Liver (tissue), 9 donors: Measurements from ENCODE around the gene WDR62. TPM values are rescaled to one million over a fixed set of nuclear protein-coding genes. Genes with fewer than 3 reads are reported as not detected.

Experiments used
- DNase-seq: peaks from one replicate; pipeline ENCODE4 v3.0.0-alpha.2; 2017; ENCODE audit warnings: low spot score
- H3K27ac ChIP-seq, 2 donors: one replicate each; pipeline ENCODE4 v1.7.0; 2013; ENCODE audit warnings: inconsistent platforms in 2 of 2, low read length in 2 of 2, control low read depth in 1 of 2, low read depth in 1 of 2, mild to moderate bottlenecking in 1 of 2
- H3K27me3 ChIP-seq, 4 donors: one replicate each; pipeline versions ENCODE4 v1.6.1 to v1.7.0; 2013; ENCODE audit warnings: low read length in 3 of 4, inconsistent platforms in 1 of 4, mild to moderate bottlenecking in 1 of 4, moderate library complexity in 1 of 4; ENCODE audit not compliant: control insufficient read depth in 4 of 4, insufficient read depth in 4 of 4
- H3K36me3 ChIP-seq, 4 donors: one replicate each; pipeline versions ENCODE4 v1.6.1 to v1.7.0; 2013; ENCODE audit warnings: low read length in 3 of 4, mild to moderate bottlenecking in 3 of 4, low read depth in 1 of 4, moderate library complexity in 1 of 4; ENCODE audit not compliant: control insufficient read depth in 4 of 4, insufficient read depth in 3 of 4
- H3K4me1 ChIP-seq, 4 donors: one replicate each; pipeline versions ENCODE4 v1.6.1 to v1.7.0; 2013; ENCODE audit warnings: low read length in 3 of 4, mild to moderate bottlenecking in 3 of 4, moderate library complexity in 1 of 4; ENCODE audit not compliant: control insufficient read depth in 4 of 4, insufficient read depth in 4 of 4
- H3K4me3 ChIP-seq, 3 donors: one replicate each; pipeline versions ENCODE4 v1.6.1 to v1.7.0; 2013; ENCODE audit warnings: low read length in 3 of 3, control low read depth in 1 of 3, low read depth in 1 of 3, mild to moderate bottlenecking in 1 of 3
- H3K9ac ChIP-seq, 2 donors: one replicate each; pipeline ENCODE4 v1.7.0; 2013; ENCODE audit warnings: low read length in 2 of 2, mild to moderate bottlenecking in 2 of 2, moderate library complexity in 2 of 2, control low read depth in 1 of 2, low read depth in 1 of 2
- H3K9me3 ChIP-seq, 4 donors: one replicate each; pipeline versions ENCODE4 v1.6.1 to v1.7.0; 2013; ENCODE audit warnings: low read length in 3 of 4; ENCODE audit not compliant: control insufficient read depth in 4 of 4
- EGR1 ChIP-seq, 2 donors: IDR thresholded peaks; 2 replicates each; pipeline ENCODE4 v1.6.1; 2016 to 2018; ENCODE audit warnings: antibody characterized with exemption in 2 of 2, low read depth in 2 of 2
- FOXA1 ChIP-seq: IDR thresholded peaks from 2 replicates; pipeline ENCODE4 v1.6.1; 2016; ENCODE audit warnings: antibody characterized with exemption
- FOXA2 ChIP-seq: IDR thresholded peaks from 2 replicates; pipeline ENCODE4 v1.6.1; 2016; ENCODE audit warnings: antibody characterized with exemption
- GABPA ChIP-seq, 2 donors: IDR thresholded peaks in 1 of 2; conservative IDR thresholded peaks in 1 of 2; 2 replicates each; pipeline ENCODE4 v1.6.1; 2016; ENCODE audit warnings: antibody characterized with exemption in 2 of 2, mild to moderate bottlenecking in 1 of 2, moderate library complexity in 1 of 2
- HNF4A ChIP-seq, 2 donors: conservative IDR thresholded peaks; 2 replicates each; pipeline ENCODE4 v1.6.1; 2016; ENCODE audit warnings: antibody characterized with exemption in 2 of 2, mild to moderate bottlenecking in 2 of 2
- HNF4G ChIP-seq: IDR thresholded peaks from 2 replicates; pipeline ENCODE4 v1.6.1; 2016; ENCODE audit warnings: antibody characterized with exemption
- JUND ChIP-seq, 2 donors: IDR thresholded peaks; 2 replicates each; pipeline ENCODE4 v1.6.1; 2016; ENCODE audit warnings: antibody characterized with exemption in 2 of 2
- NR2F2 ChIP-seq: IDR thresholded peaks from 2 replicates; pipeline ENCODE4 v1.6.1; 2016; ENCODE audit warnings: antibody characterized with exemption
- RAD21 ChIP-seq, 2 donors: IDR thresholded peaks; 2 replicates each; pipeline ENCODE4 v1.6.1; 2016; ENCODE audit warnings: antibody characterized with exemption in 2 of 2, mild to moderate bottlenecking in 2 of 2
- RXRA ChIP-seq, 2 donors: IDR thresholded peaks; 2 replicates each; pipeline ENCODE4 v1.6.1; 2017 to 2018; ENCODE audit warnings: antibody characterized with exemption in 2 of 2, mild to moderate bottlenecking in 1 of 2
- SP1 ChIP-seq: IDR thresholded peaks from 2 replicates; pipeline ENCODE4 v1.6.1; 2018; ENCODE audit warnings: antibody characterized with exemption, mild to moderate bottlenecking
- TAF1 ChIP-seq: conservative IDR thresholded peaks from 2 replicates; pipeline ENCODE4 v1.6.1; 2016; ENCODE audit warnings: antibody characterized with exemption, mild to moderate bottlenecking
- YY1 ChIP-seq: IDR thresholded peaks from 2 replicates; pipeline ENCODE4 v1.6.1; 2016; ENCODE audit warnings: antibody characterized with exemption, mild to moderate bottlenecking
- WGBS: extraction: QIAGEN DNeasy Blood & Tissue Kit; methylation state at CpG from one replicate; pipeline ENCODE4 v1.1.7; 2013; 5-methylcytosine and 5-hydroxymethylcytosine counted together
- polyA plus RNA-seq, 2 donors: library from polyadenylated mRNA; stranded (reverse) in 1 of 2; unstranded in 1 of 2; fragments of 200-250 nt in 1 of 2; fragments of >200 nt in 1 of 2; fragmentation: Nextera tagmentation in 1 of 2; extraction: Ambion mirVana in 1 of 2; gene quantifications; one replicate each; pipeline versions ENCODE4 v1.2.1 to v1.2.3, GENCODE V29; 2013 to 2015
- total RNA-seq, 2 donors: library from RNA; depleted of rRNA; stranded (reverse); fragments of >200 nt; gene quantifications; one replicate each; pipeline ENCODE4 v1.2.3, GENCODE V29; 2014
- TF ChIP-seq, protein P1 (sequence below): IDR thresholded peaks from 2 replicates; pipeline ENCODE4 v1.6.1; 2016; ENCODE audit warnings: antibody characterized with exemption
- TF ChIP-seq, protein P2 (sequence below): IDR thresholded peaks from 2 replicates; pipeline ENCODE4 v1.6.1; 2016; ENCODE audit warnings: antibody characterized with exemption
- TF ChIP-seq, protein P3 (sequence below): IDR thresholded peaks from 2 replicates; pipeline ENCODE4 v1.6.1; 2016; ENCODE audit warnings: antibody characterized with exemption, mild to moderate bottlenecking
- TF ChIP-seq, protein P4 (sequence below): fragments of 150-350 bp; IDR thresholded peaks from 2 replicates; pipeline ENCODE4 v1.5.1; 2017; ENCODE audit warnings: improper control_type of control experiment, low read depth, low read length; ENCODE audit not compliant: missing input control
- TF ChIP-seq, protein P5 (sequence below): IDR thresholded peaks from 2 replicates; pipeline ENCODE4 v1.6.1; 2016; ENCODE audit warnings: antibody characterized with exemption
- donor health status: healthy.
- donor health status: healthy.
- donor health status: healthy.
- donor health status: healthy.
- donor health status: healthy.

WDR62 gene
- total and polyA plus RNA-seq, 4 donors: 0.26 to 6.6 (median 0.71) TPM

DNA sequence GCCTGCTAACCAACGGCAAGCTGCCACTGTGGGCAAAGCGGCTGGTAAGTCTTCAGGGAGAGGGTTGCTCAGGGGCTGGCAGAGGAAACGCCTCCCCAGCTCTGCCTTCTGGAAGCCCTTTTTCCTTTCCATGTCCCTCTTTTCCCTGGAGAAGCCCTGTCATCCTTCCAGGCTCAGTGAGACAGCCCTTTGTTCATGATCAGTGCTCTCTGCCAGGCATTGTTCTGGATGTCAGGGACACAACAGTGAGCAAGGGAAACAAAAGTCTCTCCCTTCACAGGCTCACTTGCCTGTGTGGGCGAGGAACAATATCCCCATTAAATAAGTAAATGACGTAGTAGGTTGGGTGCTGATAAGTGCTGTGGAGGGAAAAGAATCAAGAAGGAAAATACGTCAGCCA is 42.3 kb downstream of the WDR62 start:
- Histone ChIP-seq H3K27me3 (no peaks in the 10 kb centered on the region), H3K4me1 (no peaks in the 10 kb centered on the region), H3K9me3 (no peaks in the 10 kb centered on the region), H3K4me3 (no peak overlapping the region), H3K9ac (no peak overlapping the region), H3K36me3 (no peaks in the 10 kb centered on the region), H3K27ac (no peak overlapping the region)
- TF ChIP-seq RXRA (IDR thresholded peaks at IDR 0.05) (no peak), NR2F2 (no peak), HNF4A (conservative IDR thresholded peaks at IDR 0.05) (no peak), JUND (IDR thresholded peaks at IDR 0.05) (no peak), SP1 (no peak), GABPA (IDR thresholded peaks at IDR 0.05 in 1 of 2, conservative IDR thresholded peaks at IDR 0.05 in 1 of 2) (no peak), HNF4G (no peak), FOXA2 (no peak), RAD21 (IDR thresholded peaks at IDR 0.05) (no peak), FOXA1 (no peak), YY1 (no peak), TAF1 (no peak), EGR1 (IDR thresholded peaks at IDR 0.05; ENCODE audit: low read depth in 2 of 2) (no peak)
- TF ChIP-seq, protein P1, sequence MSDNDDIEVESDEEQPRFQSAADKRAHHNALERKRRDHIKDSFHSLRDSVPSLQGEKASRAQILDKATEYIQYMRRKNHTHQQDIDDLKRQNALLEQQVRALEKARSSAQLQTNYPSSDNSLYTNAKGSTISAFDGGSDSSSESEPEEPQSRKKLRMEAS: no peak
- TF ChIP-seq, protein P2, sequence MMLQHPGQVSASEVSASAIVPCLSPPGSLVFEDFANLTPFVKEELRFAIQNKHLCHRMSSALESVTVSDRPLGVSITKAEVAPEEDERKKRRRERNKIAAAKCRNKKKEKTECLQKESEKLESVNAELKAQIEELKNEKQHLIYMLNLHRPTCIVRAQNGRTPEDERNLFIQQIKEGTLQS: no peak
- TF ChIP-seq, protein P3, sequence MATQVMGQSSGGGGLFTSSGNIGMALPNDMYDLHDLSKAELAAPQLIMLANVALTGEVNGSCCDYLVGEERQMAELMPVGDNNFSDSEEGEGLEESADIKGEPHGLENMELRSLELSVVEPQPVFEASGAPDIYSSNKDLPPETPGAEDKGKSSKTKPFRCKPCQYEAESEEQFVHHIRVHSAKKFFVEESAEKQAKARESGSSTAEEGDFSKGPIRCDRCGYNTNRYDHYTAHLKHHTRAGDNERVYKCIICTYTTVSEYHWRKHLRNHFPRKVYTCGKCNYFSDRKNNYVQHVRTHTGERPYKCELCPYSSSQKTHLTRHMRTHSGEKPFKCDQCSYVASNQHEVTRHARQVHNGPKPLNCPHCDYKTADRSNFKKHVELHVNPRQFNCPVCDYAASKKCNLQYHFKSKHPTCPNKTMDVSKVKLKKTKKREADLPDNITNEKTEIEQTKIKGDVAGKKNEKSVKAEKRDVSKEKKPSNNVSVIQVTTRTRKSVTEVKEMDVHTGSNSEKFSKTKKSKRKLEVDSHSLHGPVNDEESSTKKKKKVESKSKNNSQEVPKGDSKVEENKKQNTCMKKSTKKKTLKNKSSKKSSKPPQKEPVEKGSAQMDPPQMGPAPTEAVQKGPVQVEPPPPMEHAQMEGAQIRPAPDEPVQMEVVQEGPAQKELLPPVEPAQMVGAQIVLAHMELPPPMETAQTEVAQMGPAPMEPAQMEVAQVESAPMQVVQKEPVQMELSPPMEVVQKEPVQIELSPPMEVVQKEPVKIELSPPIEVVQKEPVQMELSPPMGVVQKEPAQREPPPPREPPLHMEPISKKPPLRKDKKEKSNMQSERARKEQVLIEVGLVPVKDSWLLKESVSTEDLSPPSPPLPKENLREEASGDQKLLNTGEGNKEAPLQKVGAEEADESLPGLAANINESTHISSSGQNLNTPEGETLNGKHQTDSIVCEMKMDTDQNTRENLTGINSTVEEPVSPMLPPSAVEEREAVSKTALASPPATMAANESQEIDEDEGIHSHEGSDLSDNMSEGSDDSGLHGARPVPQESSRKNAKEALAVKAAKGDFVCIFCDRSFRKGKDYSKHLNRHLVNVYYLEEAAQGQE: no peak
- TF ChIP-seq, protein P4, sequence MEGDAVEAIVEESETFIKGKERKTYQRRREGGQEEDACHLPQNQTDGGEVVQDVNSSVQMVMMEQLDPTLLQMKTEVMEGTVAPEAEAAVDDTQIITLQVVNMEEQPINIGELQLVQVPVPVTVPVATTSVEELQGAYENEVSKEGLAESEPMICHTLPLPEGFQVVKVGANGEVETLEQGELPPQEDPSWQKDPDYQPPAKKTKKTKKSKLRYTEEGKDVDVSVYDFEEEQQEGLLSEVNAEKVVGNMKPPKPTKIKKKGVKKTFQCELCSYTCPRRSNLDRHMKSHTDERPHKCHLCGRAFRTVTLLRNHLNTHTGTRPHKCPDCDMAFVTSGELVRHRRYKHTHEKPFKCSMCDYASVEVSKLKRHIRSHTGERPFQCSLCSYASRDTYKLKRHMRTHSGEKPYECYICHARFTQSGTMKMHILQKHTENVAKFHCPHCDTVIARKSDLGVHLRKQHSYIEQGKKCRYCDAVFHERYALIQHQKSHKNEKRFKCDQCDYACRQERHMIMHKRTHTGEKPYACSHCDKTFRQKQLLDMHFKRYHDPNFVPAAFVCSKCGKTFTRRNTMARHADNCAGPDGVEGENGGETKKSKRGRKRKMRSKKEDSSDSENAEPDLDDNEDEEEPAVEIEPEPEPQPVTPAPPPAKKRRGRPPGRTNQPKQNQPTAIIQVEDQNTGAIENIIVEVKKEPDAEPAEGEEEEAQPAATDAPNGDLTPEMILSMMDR: no peak
- TF ChIP-seq, protein P5, sequence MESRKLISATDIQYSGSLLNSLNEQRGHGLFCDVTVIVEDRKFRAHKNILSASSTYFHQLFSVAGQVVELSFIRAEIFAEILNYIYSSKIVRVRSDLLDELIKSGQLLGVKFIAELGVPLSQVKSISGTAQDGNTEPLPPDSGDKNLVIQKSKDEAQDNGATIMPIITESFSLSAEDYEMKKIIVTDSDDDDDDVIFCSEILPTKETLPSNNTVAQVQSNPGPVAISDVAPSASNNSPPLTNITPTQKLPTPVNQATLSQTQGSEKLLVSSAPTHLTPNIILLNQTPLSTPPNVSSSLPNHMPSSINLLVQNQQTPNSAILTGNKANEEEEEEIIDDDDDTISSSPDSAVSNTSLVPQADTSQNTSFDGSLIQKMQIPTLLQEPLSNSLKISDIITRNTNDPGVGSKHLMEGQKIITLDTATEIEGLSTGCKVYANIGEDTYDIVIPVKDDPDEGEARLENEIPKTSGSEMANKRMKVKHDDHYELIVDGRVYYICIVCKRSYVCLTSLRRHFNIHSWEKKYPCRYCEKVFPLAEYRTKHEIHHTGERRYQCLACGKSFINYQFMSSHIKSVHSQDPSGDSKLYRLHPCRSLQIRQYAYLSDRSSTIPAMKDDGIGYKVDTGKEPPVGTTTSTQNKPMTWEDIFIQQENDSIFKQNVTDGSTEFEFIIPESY: no peak
- no peak for DNase-seq
- 94% methylated on average over 6 of the region's 6 CpGs for WGBS
